Measurements from ENCODE around the gene UBA7.
A peak's percentile ranks its signal among the peaks of the same experiment; 100 is the strongest.
"Not testable (repeated sequence)": the region's sequence is repeated elsewhere in the genome, so short reads cannot be mapped to it uniquely, and the experiment has no call there.

The UBA7 gene

DNA sequence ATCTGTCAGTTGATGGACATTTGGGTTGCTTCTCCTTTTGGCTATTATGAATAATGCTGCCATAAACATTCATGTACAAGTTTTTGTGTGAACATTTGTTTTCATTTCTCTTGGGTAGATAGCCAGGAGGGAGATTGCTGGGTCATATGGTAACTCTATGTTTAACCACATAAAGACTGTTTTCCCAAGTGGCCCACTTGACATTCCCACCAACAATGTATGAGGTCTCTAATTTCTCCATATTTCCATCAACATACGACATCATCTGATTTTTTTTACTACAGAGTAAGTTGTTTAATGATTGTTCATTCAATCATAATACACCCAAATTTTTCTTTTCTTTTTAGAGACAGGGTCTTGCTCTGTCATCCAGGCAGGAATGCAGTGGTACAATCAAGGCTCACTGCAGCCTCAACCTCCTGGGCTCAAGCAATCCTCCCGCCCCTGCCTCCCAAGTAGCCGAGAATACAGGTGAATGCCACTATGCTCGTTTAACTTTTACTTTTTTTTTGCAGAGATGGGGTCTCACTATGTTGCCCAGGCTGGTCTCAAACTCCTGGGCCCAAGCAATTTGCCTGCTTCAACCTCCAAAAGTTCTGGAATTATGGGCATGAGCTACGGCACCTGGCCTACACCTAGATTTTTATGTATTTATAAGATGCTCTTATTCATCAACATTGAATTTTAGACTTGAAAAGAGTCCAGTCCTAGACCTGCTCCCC lies 34.2 kb downstream of the UBA7 start:
- Histone ChIP-seq H3K9ac (ENCODE audit: low read length) (no peak overlapping the region), H3K27ac (ENCODE audit: low read length, poor library complexity, severe bottlenecking) (no peak overlapping the region), H3K4ac (ENCODE audit: low read depth in 1 of 2, low read length in 2 of 2) (no peak overlapping the region), H3K18ac (ENCODE audit: low read depth in 1 of 2, low read length in 2 of 2) (no peak overlapping the region), H2BK15ac (ENCODE audit: low read depth, poor library complexity, severe bottlenecking) (no peak overlapping the region), H4K8ac (ENCODE audit: low read length) (no peak overlapping the region), H2AK5ac (ENCODE audit: low read length, severe bottlenecking) (no peak overlapping the region), H4K91ac (ENCODE audit: low read length) (no peak overlapping the region), H3K14ac (ENCODE audit: low read length in 2 of 2) (no peak overlapping the region), H3K4me3 (ENCODE audit: insufficient read depth in 1 of 2, low read depth in 1 of 2, low read length in 2 of 2) (no peak overlapping the region), H3K4me1 (ENCODE audit: control insufficient read depth, insufficient read depth, low read depth, low read length) (peaks cover 16% of the 10 kb centered on the region), H3K79me1 (replicated peaks; ENCODE audit: low read length, poor library complexity, severe bottlenecking) (peaks cover 4% of the 10 kb centered on the region), H3K23ac (ENCODE audit: low read length in 2 of 2) (no peak overlapping the region), H2AFZ (ENCODE audit: low read depth, low read length) (no peak overlapping the region), H2BK5ac (ENCODE audit: low read depth, low read length, poor library complexity, severe bottlenecking) (no peak overlapping the region), H3K36me3 (ENCODE audit: control insufficient read depth in 1 of 2, insufficient read depth in 2 of 2, low read depth in 1 of 2, low read length in 2 of 2) (peaks cover 43 to 47% of the 10 kb centered on the region in 2 experiments), H3K9me3 (ENCODE audit: control insufficient read depth, low read length) (no peaks in the 10 kb centered on the region), H2BK12ac (ENCODE audit: low read length in 2 of 2) (no peak overlapping the region), H3K27me3 (ENCODE audit: control insufficient read depth in 1 of 2, insufficient read depth in 1 of 2, low read length in 2 of 2) (no peaks in the 10 kb centered on the region), H3K4me2 (ENCODE audit: low read length, poor library complexity, severe bottlenecking) (no peak overlapping the region), H2BK120ac (ENCODE audit: low read depth, low read length) (no peak overlapping the region)
- WGBS = 90% methylated on average over 3 of the region's 5 CpGs
- DNase-seq = peak; percentile 20

GRCh38 chr3:49776101-49776500 lies 37.7 kb downstream of the UBA7 start:
- WGBS = 98% methylated on average over 8 of the region's 8 CpGs
- not testable (repeated sequence) for H2BK120ac ChIP-seq (ENCODE audit: low read depth, low read length); H3K4ac ChIP-seq (ENCODE audit: low read depth in 1 of 2, low read length in 2 of 2); DNase-seq; H3K79me1 ChIP-seq (replicated peaks; ENCODE audit: low read length, poor library complexity, severe bottlenecking); H4K8ac ChIP-seq (ENCODE audit: low read length); H3K27ac ChIP-seq (ENCODE audit: low read length, poor library complexity, severe bottlenecking); H3K9me3 ChIP-seq (ENCODE audit: control insufficient read depth, low read length); H3K4me1 ChIP-seq (ENCODE audit: control insufficient read depth, insufficient read depth, low read depth, low read length); H3K9ac ChIP-seq (ENCODE audit: low read length); H2BK5ac ChIP-seq (ENCODE audit: low read depth, low read length, poor library complexity, severe bottlenecking); H2AK5ac ChIP-seq (ENCODE audit: low read length, severe bottlenecking); H2BK12ac ChIP-seq (ENCODE audit: low read length in 2 of 2); H3K14ac ChIP-seq (ENCODE audit: low read length in 2 of 2); H4K91ac ChIP-seq (ENCODE audit: low read length); H3K4me3 ChIP-seq (ENCODE audit: insufficient read depth in 1 of 2, low read depth in 1 of 2, low read length in 2 of 2); H3K27me3 ChIP-seq (ENCODE audit: control insufficient read depth in 1 of 2, insufficient read depth in 1 of 2, low read length in 2 of 2); H3K23ac ChIP-seq (ENCODE audit: low read length in 2 of 2); H2BK15ac ChIP-seq (ENCODE audit: low read depth, poor library complexity, severe bottlenecking); H3K18ac ChIP-seq (ENCODE audit: low read depth in 1 of 2, low read length in 2 of 2); H2AFZ ChIP-seq (ENCODE audit: low read depth, low read length); H3K4me2 ChIP-seq (ENCODE audit: low read length, poor library complexity, severe bottlenecking)
- peaks cover 20 to 28% of the 10 kb centered on the region in 2 experiments for H3K36me3 ChIP-seq (ENCODE audit: control insufficient read depth in 1 of 2, insufficient read depth in 2 of 2, low read depth in 1 of 2, low read length in 2 of 2)

DNA sequence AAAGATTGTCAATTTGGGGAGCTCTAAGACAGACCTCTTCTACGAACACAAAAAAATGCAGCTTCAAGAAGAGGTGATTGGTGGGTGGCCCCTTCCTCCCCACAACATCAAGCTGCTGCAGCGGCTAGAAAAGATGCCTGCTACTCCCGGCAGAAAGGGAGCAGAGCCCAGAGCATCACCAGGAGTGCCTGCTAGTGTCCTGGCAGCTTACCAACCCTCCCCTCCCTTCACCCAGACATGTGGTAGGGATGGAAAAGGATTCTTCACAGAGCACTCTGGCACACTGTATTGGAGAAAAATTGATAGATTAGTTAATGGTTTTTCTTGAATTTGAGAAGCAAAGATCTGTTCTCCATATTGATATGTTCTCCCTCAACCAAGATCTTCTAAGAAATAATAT lies 38.2 kb downstream of the UBA7 start:
- no peak overlapping the region for H3K23ac ChIP-seq (ENCODE audit: low read length in 2 of 2)
- H3K27ac ChIP-seq (ENCODE audit: low read length, poor library complexity, severe bottlenecking) = no peak overlapping the region
- no peak overlapping the region for H2BK15ac ChIP-seq (ENCODE audit: low read depth, poor library complexity, severe bottlenecking)
- no peak overlapping the region for H3K4me2 ChIP-seq (ENCODE audit: low read length, poor library complexity, severe bottlenecking)
- no peak overlapping the region for H4K91ac ChIP-seq (ENCODE audit: low read length)
- H3K4me1 ChIP-seq (ENCODE audit: control insufficient read depth, insufficient read depth, low read depth, low read length) = peaks cover 10% of the 10 kb centered on the region
- no peak overlapping the region for H2BK5ac ChIP-seq (ENCODE audit: low read depth, low read length, poor library complexity, severe bottlenecking)
- no peak overlapping the region for H4K8ac ChIP-seq (ENCODE audit: low read length)
- peaks cover 20 to 27% of the 10 kb centered on the region in 2 experiments for H3K36me3 ChIP-seq (ENCODE audit: control insufficient read depth in 1 of 2, insufficient read depth in 2 of 2, low read depth in 1 of 2, low read length in 2 of 2)
- peaks cover 6% of the 10 kb centered on the region for H3K79me1 ChIP-seq (replicated peaks; ENCODE audit: low read length, poor library complexity, severe bottlenecking)
- no peak overlapping the region for H3K14ac ChIP-seq (ENCODE audit: low read length in 2 of 2)
- DNase-seq = no peak
- no peak overlapping the region for H3K4ac ChIP-seq (ENCODE audit: low read depth in 1 of 2, low read length in 2 of 2)
- H3K9me3 ChIP-seq (ENCODE audit: control insufficient read depth, low read length) = no peaks in the 10 kb centered on the region
- H2BK120ac ChIP-seq (ENCODE audit: low read depth, low read length) = no peak overlapping the region
- no peak overlapping the region for H3K9ac ChIP-seq (ENCODE audit: low read length)
- WGBS = 90% methylated on average over 2 of the region's 3 CpGs
- no peak overlapping the region for H2BK12ac ChIP-seq (ENCODE audit: low read length in 2 of 2)
- no peak overlapping the region for H3K18ac ChIP-seq (ENCODE audit: low read depth in 1 of 2, low read length in 2 of 2)
- H3K27me3 ChIP-seq (ENCODE audit: control insufficient read depth in 1 of 2, insufficient read depth in 1 of 2, low read length in 2 of 2) = no peaks in the 10 kb centered on the region
- H3K4me3 ChIP-seq (ENCODE audit: insufficient read depth in 1 of 2, low read depth in 1 of 2, low read length in 2 of 2) = no peak overlapping the region
- no peak overlapping the region for H2AFZ ChIP-seq (ENCODE audit: low read depth, low read length)
- no peak overlapping the region for H2AK5ac ChIP-seq (ENCODE audit: low read length, severe bottlenecking)

DNA sequence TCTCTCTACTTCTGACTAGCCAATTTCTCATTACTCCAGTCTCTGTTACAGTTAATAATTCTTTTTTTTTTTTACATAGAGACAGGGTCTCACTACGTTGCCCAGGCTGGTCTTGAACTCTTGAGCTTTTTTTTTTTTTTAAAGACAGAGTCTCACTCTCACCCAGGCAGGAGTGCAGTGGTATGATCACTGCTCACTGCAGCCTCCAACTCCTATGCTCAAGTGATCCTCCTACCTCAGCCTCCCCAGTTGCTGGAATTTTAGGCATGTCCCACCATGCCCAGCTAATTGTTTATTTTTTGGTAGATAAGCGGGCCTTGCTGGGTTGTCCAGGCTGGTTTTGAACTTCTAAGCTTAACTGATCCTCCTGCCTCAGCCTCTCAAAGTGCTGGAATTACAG lies 41.0 kb downstream of the UBA7 start:
- no peak overlapping the region for H3K4me2 ChIP-seq (ENCODE audit: low read length, poor library complexity, severe bottlenecking)
- H3K4me1 ChIP-seq (ENCODE audit: control insufficient read depth, insufficient read depth, low read depth, low read length) = peaks cover 7% of the 10 kb centered on the region
- no peak overlapping the region for H3K4me3 ChIP-seq (ENCODE audit: insufficient read depth in 1 of 2, low read depth in 1 of 2, low read length in 2 of 2)
- no peak overlapping the region for H2AFZ ChIP-seq (ENCODE audit: low read depth, low read length)
- no peak overlapping the region for H2BK15ac ChIP-seq (ENCODE audit: low read depth, poor library complexity, severe bottlenecking)
- no peak overlapping the region for H4K8ac ChIP-seq (ENCODE audit: low read length)
- no peak overlapping the region for H3K27ac ChIP-seq (ENCODE audit: low read length, poor library complexity, severe bottlenecking)
- H3K23ac ChIP-seq (ENCODE audit: low read length in 2 of 2) = no peak overlapping the region
- no peaks in the 10 kb centered on the region for H3K9me3 ChIP-seq (ENCODE audit: control insufficient read depth, low read length)
- no peak overlapping the region for H2BK5ac ChIP-seq (ENCODE audit: low read depth, low read length, poor library complexity, severe bottlenecking)
- no peak for DNase-seq
- H3K79me1 ChIP-seq (replicated peaks; ENCODE audit: low read length, poor library complexity, severe bottlenecking) = peaks cover 6% of the 10 kb centered on the region
- H3K27me3 ChIP-seq (ENCODE audit: control insufficient read depth in 1 of 2, insufficient read depth in 1 of 2, low read length in 2 of 2) = no peaks in the 10 kb centered on the region
- no peak overlapping the region for H2BK120ac ChIP-seq (ENCODE audit: low read depth, low read length)
- peaks cover 16 to 21% of the 10 kb centered on the region in 2 experiments for H3K36me3 ChIP-seq (ENCODE audit: control insufficient read depth in 1 of 2, insufficient read depth in 2 of 2, low read depth in 1 of 2, low read length in 2 of 2)
- no peak overlapping the region for H3K9ac ChIP-seq (ENCODE audit: low read length)
- no peak overlapping the region for H4K91ac ChIP-seq (ENCODE audit: low read length)
- H2BK12ac ChIP-seq (ENCODE audit: low read length in 2 of 2) = no peak overlapping the region
- H3K18ac ChIP-seq (ENCODE audit: low read depth in 1 of 2, low read length in 2 of 2) = no peak overlapping the region
- no peak overlapping the region for H3K4ac ChIP-seq (ENCODE audit: low read depth in 1 of 2, low read length in 2 of 2)
- WGBS = 90% methylated on average over 2 of the region's 2 CpGs
- no peak overlapping the region for H3K14ac ChIP-seq (ENCODE audit: low read length in 2 of 2)
- H2AK5ac ChIP-seq (ENCODE audit: low read length, severe bottlenecking) = no peak overlapping the region
